ENCODE measurements around the gene BFSP2.
"Not testable (repeated sequence)": the region's sequence is repeated elsewhere in the genome, so short reads cannot be mapped to it uniquely, and the experiment has no call there.

Gene BFSP2

DNA sequence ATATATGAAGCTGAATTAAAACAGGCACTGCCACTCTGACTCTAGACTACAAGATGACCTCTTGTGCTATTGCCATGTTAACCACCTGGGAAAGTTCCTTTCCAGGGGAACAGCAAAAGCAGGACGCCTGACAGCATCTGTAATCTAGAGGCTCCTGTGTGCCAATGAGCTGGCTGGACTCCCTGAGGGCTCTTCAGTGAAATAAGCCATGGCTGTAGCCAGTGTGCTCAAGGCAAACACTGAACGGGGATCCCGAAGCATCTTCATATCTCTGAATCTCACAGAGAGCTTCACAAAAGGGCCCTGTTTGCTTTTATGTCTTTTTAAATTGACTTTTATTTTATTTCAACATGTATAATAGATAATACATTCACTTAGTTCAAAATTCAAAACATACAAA, 57.2 kb downstream of the BFSP2 start:
- no peak for DNase-seq (ENCODE audit: low read depth)

DNA sequence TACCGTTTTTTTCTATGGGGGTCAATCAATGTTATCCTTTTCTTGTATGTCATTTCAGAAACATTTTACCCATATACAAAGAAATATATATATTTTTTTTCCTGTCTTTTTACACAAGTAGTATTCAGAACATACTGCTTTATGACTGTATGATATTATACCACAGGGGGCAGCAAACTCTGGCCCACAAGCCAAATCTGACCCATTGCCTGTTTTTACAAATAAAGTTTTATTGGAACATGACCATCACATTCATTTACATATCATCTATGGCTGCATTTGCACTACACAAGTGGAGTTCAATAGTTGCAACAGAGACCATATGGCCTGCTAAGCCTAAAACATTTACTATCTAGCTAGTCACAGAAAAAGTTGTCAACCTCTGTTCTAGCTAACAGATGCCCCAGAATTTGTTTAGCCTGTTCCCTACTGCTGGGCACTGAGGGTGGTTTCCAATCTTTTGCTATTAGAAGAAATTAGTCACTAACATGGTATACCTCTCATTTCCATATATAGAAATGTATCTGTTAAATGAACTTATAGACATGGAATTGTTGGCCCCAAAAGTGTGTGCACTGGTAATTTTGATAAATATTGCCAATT, 57.7 kb downstream of the BFSP2 start:
- no peak for DNase-seq (ENCODE audit: low read depth)

GRCh38 chr3:133459400-133459799, 59.5 kb downstream of the BFSP2 start:
- DNase-seq (ENCODE audit: low read depth), result no peak

- DNase-seq (ENCODE audit: low read depth), result no peak
Measured at GRCh38 chr3:133460809-133461208, 61.0 kb downstream of the BFSP2 start.

GRCh38 chr3:133461291-133461690, 61.4 kb downstream of the BFSP2 start:
- DNase-seq (ENCODE audit: low read depth), result no peak

DNA sequence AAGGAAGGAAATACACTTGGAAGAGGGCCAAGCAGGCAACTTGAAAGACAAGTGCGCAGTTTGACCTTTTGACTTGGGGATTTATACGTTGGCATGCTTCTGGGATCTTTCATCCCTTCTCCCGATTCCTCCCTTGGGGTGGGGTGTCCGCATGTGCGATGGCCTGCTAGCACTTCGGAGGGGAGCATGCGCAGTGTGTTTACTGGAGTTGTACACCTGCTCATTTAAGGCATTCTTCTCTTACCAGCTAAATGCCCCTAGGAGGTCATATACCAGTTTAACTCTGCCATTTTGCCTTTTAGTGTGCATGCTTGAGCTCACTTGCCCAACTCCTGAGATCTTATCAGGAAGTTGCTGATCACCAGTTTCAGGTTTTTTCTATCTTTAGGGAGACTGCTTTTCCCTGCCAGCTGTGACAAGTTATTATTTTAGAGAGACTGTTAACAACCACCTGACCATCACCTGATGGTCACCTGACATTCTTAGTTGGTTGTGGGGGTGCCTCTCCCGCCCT, 63.5 kb downstream of the BFSP2 start:
- DNase-seq (ENCODE audit: low read depth), result no peak

DNA sequence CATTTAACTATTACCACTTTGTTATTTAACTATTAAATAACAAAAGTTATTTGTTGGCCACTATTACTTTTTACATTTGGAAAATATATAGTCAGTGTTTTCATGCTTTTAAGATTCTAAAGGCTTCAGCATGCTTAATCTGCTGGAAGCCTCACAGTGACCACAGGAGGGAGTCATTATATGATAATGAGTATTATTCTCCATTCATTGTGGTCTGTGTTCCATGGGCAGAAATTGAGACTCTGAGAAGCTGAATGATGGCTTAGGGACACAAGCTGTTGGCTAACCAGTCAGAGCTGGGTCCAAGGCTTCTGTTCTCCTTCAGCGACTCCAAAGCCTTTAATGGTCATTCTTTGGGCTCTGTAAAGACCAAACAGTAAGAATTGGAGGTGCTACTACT, 64.7 kb downstream of the BFSP2 start:
- DNase-seq (ENCODE audit: low read depth), result no peak

DNA sequence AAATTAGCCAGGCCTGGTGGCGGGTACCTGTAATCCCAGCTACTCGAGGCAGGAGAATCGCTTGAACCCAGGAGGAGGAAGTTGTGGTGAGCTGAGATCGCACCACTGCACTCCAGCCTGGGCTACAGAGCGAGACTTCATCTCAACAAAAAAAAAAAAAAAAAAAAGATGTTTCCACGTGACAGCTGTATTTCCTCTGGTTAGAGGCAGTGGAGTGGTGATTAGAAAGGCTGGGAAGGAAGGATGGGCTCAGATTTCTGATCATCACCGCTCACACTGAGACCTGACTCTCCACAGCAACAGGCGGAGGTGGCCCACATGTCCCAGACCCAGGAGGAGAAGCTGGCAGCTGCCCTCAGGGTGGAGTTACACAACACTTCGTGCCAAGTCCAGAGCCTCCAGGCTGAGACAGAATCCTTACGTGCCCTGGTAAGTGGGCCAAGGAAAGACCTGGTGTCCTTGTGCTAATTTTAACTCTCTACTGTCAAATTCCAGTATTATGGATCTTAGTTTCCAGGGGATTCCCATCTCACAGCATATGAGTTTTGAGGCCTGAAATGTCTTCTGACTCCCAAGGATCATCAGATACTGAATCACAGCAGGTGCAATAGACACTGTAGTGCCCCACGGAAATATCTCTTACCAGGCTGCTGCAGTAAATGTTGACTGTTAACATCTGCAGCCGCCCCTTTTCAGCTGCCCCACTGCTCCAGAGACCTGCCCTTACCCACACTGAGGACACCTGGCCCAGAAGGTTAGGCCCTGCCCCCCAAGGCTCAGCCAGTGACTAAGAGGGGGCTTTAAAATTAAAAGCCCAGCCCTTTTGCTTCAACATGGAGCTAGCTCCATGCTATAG, 66.9 kb downstream of the BFSP2 start:
- no peak for DNase-seq (ENCODE audit: low read depth)

- DNase-seq (ENCODE audit: low read depth), result no peak
Measured at GRCh38 chr3:133467780-133468179, 67.9 kb downstream of the BFSP2 start.

- DNase-seq (ENCODE audit: low read depth), result no peak
Measured at GRCh38 chr3:133468251-133468721, 68.4 kb downstream of the BFSP2 start.

- DNase-seq (ENCODE audit: low read depth), result no peak
Measured at GRCh38 chr3:133469140-133469731, 69.4 kb downstream of the BFSP2 start.

- no peak for DNase-seq (ENCODE audit: low read depth)
Measured at GRCh38 chr3:133472242-133472641, 72.4 kb downstream of the BFSP2 start.

DNA sequence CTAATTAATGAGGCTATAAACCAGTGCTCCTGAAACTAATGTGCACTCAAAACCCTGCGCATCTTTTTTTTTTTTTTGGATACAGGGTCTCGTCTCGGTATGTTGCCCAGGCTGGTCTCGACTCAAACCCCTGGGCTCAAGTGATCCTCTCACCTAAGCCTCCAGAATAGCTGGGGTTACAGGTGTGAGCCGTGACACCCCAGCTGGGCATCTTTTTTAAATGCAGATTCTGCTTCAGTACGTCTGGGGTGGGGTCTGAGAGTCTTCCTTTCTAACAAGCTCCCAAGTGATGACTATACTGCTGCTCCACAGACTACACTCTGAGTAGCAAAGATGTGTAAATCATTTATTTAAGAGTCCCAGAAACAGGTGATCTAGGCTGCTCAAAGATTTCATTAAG, 73.0 kb downstream of the BFSP2 start:
- DNase-seq (ENCODE audit: low read depth), result no peak

DNA sequence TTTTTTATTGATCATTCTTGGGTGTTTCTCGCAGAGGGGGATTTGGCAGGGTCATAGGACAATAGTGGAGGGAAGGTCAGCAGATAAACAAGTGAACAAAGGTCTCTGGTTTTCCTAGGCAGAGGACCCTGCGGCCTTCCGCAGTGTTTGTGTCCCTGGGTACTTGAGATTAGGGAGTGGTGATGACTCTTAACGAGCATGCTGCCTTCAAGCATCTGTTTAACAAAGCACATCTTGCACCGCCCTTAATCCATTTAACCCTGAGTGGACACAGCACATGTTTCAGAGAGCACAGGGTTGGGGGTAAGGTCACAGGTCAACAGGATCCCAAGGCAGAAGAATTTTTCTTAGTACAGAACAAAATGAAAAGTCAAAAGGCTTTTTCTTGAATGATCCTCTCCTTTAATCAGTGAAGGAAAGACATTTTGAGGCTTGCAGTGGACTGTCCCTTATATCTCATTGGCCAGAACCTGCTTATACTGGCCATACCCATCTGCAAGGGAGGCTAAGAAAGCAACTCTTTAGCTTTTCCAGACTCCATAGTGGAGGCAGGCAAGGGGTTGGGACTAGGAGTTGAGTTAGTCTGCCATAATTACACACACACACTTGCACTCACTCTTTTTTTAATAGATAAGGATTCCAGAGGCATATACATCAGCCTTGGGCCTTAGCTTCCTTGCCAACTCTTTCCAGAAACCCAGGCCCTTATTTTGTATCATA, 73.8 kb downstream of the BFSP2 start:
- not testable (repeated sequence) for DNase-seq (ENCODE audit: low read depth)

- DNase-seq (ENCODE audit: low read depth), result no peak
Measured at GRCh38 chr3:133474251-133474801, 74.5 kb downstream of the BFSP2 start.

DNA sequence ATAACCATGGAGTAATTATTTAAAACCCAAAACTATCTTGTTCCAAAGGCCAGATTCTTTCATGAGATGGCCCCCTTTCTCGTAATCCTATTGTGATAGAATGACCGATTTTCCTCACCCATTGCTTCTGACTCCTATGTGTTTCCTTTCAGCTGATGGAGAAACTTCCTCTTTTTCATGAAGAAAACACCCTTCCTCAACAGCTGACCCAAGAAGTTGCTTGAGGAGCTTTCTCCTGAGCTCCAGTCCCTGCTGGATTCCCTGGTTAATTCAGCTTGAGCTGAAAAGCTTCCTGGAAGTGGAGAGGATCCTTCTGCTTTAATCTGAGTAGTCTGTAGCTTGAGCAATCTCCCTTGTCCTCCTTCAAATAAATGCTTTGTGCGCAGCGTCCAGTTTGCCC, 75.0 kb downstream of the BFSP2 start:
- no peak for DNase-seq (ENCODE audit: low read depth)

DNA sequence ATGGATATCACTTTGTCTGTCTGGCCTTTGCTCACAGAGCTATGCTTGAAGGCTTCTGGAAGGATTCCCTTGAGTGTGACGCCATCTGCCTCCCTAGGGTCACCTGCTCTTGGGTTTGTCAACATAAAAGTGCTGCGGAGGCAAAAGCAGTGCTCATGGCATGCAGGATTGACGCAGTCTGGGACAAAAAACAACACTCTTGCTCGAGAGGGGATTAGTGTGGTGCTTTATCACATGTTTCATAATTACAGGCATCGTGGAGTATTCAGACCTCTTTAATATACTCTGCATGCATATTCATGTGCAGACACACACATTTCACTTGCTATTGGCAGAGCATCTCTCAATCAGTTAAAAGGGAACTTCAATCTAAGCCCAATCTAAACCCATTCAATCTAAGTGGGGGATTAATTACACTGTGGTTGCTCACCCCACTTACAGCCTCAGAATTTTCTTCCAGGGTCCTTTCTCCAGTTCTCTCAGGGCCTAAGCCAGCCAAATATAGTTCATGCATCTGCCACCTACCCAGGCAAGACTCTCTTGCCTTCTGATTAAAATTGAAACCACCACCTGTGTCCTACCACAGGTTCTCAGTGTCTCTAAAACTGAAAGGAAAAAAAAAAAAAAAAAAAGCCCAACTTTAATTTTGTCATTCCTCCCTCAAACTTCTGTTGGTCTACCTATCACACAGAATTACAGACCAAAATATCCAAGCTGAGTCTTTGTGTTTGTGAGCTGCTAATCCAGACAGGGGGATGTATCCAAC, 75.6 kb downstream of the BFSP2 start:
- no peak for DNase-seq (ENCODE audit: low read depth)

GRCh38 chr3:133476971-133477375, 77.1 kb downstream of the BFSP2 start:
- no peak for DNase-seq (ENCODE audit: low read depth)

- no peak for DNase-seq (ENCODE audit: low read depth)
Measured at GRCh38 chr3:133477487-133477886, 77.6 kb downstream of the BFSP2 start.

GRCh38 chr3:133478624-133479023, 78.8 kb downstream of the BFSP2 start:
- DNase-seq (ENCODE audit: low read depth), result no peak

- DNase-seq (ENCODE audit: low read depth), result no peak
Measured at GRCh38 chr3:133479401-133479800, 79.5 kb downstream of the BFSP2 start.

Data from T follicular helper cell (primary cell).